ENCODE results near the gene RNF141. TPM values are rescaled to one million over a fixed set of nuclear protein-coding genes. Genes with fewer than 3 reads are reported as not detected.

Gene RNF141
- total and polyA plus RNA-seq, 3 experiments from 2014 or later = 19.2 to 20.0 (median 19.6) TPM

DNA sequence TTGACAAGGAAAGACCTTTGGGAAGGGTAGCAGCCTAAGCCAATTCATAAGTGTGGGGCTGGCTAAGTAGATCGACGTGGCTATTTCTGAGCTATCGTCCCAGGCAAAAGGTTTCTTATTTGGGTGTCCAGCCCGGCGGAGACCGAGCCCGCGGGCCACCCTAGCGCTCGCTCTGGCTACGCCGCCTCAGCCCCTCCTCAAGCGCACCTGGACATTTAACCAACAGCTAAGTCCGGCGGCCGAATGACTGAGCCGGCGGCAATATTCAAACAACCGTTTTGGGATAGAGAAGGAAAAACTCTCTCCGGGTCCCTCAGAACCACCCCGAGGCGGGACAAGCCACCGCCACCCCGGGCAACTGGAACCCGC lies 457 bp downstream of the RNF141 start:
- Histone ChIP-seq H3K9me3 (ENCODE audit: low read length) (no peaks in the 10 kb centered on the region), H3K36me3 (ENCODE audit: insufficient read depth, low read length) (no peaks in the 10 kb centered on the region), H3K4me1 (ENCODE audit: insufficient read depth, low read length) (peaks cover 15% of the 10 kb centered on the region), H3K27ac (ENCODE audit: low read depth, low read length) (peak overlapping the region; percentile 80), H3K4me3 (ENCODE audit: low read length) (peak overlapping the region; percentile 76), H3K27me3 (ENCODE audit: insufficient read depth, low read length, poor library complexity, severe bottlenecking) (no peaks in the 10 kb centered on the region)
- ChIA-PET POLR2A (interaction anchor here (0.9 to 2.1 kb wide), 7 partner anchors 8 to 268 kb away, joined by 3 to 9 read pairs (median 4); partner anchors contain the start of genes CTR9 and EIF4G2), CTCF (interaction anchor here (0.7 to 3.2 kb wide), 37 partner anchors 9 to 237 kb away, joined by 3 to 27 read pairs (median 4); partner anchors contain the start of gene AMPD3)
- peaks cover 2 to 3% of the 10 kb centered on the region in 2 donors for H3K27me3 Mint-ChIP-seq
- peaks cover 0 to 3% (median 2%) of the 10 kb centered on the region in 3 donors for H3K36me3 Mint-ChIP-seq
- H3K4me1 Mint-ChIP-seq = peaks cover 20 to 36% (median 25%) of the 10 kb centered on the region in 3 donors
- DNase-seq = no peak
- H3K9me3 Mint-ChIP-seq = no peaks in the 10 kb centered on the region
- peak overlapping the region; percentile 87 to 96 (median 90) for H3K4me3 Mint-ChIP-seq
- peak overlapping the region; percentile 78 to 96 (median 92) for H3K27ac Mint-ChIP-seq

DNA sequence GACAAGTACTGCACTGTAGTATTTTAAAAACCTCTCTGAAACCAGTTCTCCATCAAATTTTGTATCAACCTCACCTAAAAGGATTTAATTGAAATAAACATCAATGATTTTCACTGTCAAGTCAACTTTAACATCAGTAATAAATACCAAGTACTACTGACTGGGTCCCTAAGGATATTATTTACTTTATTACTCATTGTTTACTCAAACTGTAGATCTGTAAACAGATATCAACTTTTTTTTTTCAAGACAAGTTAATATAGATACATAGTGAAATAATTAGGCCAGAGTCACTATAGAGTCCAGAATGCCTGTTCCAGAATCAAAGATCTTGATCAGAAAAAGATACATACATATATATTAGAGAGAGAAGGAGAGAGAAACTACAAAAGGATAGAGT lies 1.6 kb downstream of the RNF141 start:
- Histone ChIP-seq H3K36me3 (ENCODE audit: insufficient read depth, low read length) (no peaks in the 10 kb centered on the region), H3K9me3 (ENCODE audit: low read length) (no peaks in the 10 kb centered on the region), H3K27ac (ENCODE audit: low read depth, low read length) (no peak overlapping the region), H3K4me1 (ENCODE audit: insufficient read depth, low read length) (peaks cover 15% of the 10 kb centered on the region), H3K4me3 (ENCODE audit: low read length) (no peak overlapping the region), H3K27me3 (ENCODE audit: insufficient read depth, low read length, poor library complexity, severe bottlenecking) (no peaks in the 10 kb centered on the region)
- peaks cover 0 to 3% (median 2%) of the 10 kb centered on the region in 3 donors for H3K36me3 Mint-ChIP-seq
- H3K27me3 Mint-ChIP-seq = peaks cover 2 to 3% of the 10 kb centered on the region in 2 donors
- no peaks in the 10 kb centered on the region for H3K9me3 Mint-ChIP-seq
- H3K4me3 Mint-ChIP-seq = peak overlapping the region; percentile 87 to 96 (median 90)
- ChIA-PET CTCF (interaction anchor here (2.3 kb wide), 1 partner anchor 198 kb away, joined by 9 read pairs; no protein-coding TSS in a partner anchor), POLR2A (no interaction called here)
- DNase-seq = no peak
- H3K27ac Mint-ChIP-seq = peak overlapping the region in 6 of 8 donors; percentile 23 to 96 (median 86)
- peaks cover 20 to 36% (median 25%) of the 10 kb centered on the region in 3 donors for H3K4me1 Mint-ChIP-seq

DNA sequence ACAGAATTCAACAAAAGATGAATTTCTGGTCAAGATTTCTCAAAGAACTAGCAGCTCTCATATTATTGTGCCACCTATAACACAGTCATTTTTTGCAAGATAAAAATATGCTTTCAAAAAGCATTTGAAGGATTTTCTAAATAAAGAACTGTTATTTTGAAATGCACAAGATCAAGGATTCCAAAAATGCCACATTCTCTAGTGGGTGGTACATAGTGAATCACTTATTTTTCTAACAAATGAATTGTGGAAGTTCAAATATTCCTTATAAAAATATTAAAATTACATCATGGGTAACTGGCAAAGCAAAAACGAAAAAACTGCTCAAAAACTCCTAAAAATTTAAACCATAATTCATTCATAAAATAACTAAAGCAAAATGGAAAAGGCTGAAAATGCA lies 2.1 kb downstream of the RNF141 start:
- Mint-ChIP-seq H3K27me3 (peaks cover 0 to 2% of the 10 kb centered on the region in 2 donors), H3K27ac (no peak overlapping the region), H3K4me3 (peak overlapping the region in 1 of 7 donors; percentile 7), H3K9me3 (no peaks in the 10 kb centered on the region), H3K36me3 (peaks cover 0 to 6% (median 3%) of the 10 kb centered on the region in 3 donors), H3K4me1 (peaks cover 20 to 36% (median 25%) of the 10 kb centered on the region in 3 donors)
- H3K27ac ChIP-seq (ENCODE audit: low read depth, low read length) = no peak overlapping the region
- no peak overlapping the region for H3K4me3 ChIP-seq (ENCODE audit: low read length)
- H3K9me3 ChIP-seq (ENCODE audit: low read length) = no peaks in the 10 kb centered on the region
- DNase-seq = no peak
- ChIA-PET CTCF (no interaction called here), POLR2A (no interaction called here)
- H3K27me3 ChIP-seq (ENCODE audit: insufficient read depth, low read length, poor library complexity, severe bottlenecking) = no peaks in the 10 kb centered on the region
- peaks cover 15% of the 10 kb centered on the region for H3K4me1 ChIP-seq (ENCODE audit: insufficient read depth, low read length)
- no peaks in the 10 kb centered on the region for H3K36me3 ChIP-seq (ENCODE audit: insufficient read depth, low read length)

DNA sequence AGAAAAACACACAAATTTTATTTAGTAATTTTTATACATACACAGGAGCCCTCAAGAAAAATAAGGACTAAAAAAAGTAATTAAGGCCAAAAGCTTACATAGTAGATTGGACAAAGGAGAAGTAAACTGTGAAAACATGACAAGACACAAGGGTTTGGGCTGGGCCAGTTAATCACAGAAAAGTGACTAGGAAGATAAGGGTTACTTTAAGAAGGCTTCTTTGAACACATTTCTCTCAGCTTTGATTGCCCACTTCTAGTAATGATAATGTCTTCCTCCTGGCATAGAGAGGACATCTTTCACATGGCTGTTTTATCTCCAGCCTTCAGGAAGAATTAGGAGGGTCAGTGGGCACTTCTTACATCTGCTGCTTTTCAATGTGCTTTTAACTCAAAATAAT lies 3.4 kb downstream of the RNF141 start:
- Histone ChIP-seq H3K36me3 (ENCODE audit: insufficient read depth, low read length) (no peaks in the 10 kb centered on the region), H3K4me3 (ENCODE audit: low read length) (no peak overlapping the region), H3K9me3 (ENCODE audit: low read length) (no peaks in the 10 kb centered on the region), H3K27me3 (ENCODE audit: insufficient read depth, low read length, poor library complexity, severe bottlenecking) (no peaks in the 10 kb centered on the region), H3K27ac (ENCODE audit: low read depth, low read length) (no peak overlapping the region), H3K4me1 (ENCODE audit: insufficient read depth, low read length) (peaks cover 15% of the 10 kb centered on the region)
- no peaks in the 10 kb centered on the region for H3K9me3 Mint-ChIP-seq
- H3K36me3 Mint-ChIP-seq = peaks cover 3 to 16% (median 8%) of the 10 kb centered on the region in 3 donors
- peaks cover 0 to 2% of the 10 kb centered on the region in 2 donors for H3K27me3 Mint-ChIP-seq
- H3K4me3 Mint-ChIP-seq = peak overlapping the region in 1 of 7 donors; percentile 34
- H3K4me1 Mint-ChIP-seq = peaks cover 20 to 36% (median 25%) of the 10 kb centered on the region in 3 donors
- H3K27ac Mint-ChIP-seq = peak overlapping the region in 1 of 8 donors; percentile 23
- POLR2A ChIA-PET = no interaction called here
- DNase-seq = no peak
- CTCF ChIA-PET = interaction anchor here (1.2 kb wide), 1 partner anchor 9 kb away, joined by 3 read pairs; no protein-coding TSS in a partner anchor

DNA sequence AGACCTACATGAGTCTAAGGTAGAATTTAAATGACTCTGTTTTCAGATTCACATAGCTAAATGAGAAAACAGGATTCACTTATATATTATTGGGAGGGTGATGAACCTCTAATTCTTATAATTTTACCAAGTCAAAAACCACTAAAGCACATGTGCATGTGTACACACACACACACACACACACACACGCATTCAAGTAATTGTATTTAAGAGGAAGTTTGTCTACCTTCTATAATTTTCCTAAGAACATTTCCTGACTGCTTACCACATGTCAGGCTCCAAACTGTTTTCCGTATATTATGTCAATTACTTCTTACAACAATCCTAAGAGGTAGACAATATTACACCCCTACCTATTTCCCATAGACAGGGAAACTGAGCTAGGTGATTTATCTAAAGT lies 6.7 kb downstream of the RNF141 start:
- no peaks in the 10 kb centered on the region for H3K27me3 Mint-ChIP-seq
- H3K36me3 ChIP-seq (ENCODE audit: insufficient read depth, low read length) = peaks cover 7% of the 10 kb centered on the region
- no peak overlapping the region for H3K4me3 Mint-ChIP-seq
- peaks cover 3 to 36% (median 16%) of the 10 kb centered on the region in 3 donors for H3K36me3 Mint-ChIP-seq
- ChIA-PET POLR2A (no interaction called here), CTCF (no interaction called here)
- no peaks in the 10 kb centered on the region for H3K4me1 ChIP-seq (ENCODE audit: insufficient read depth, low read length)
- no peak for DNase-seq
- no peak overlapping the region for H3K27ac ChIP-seq (ENCODE audit: low read depth, low read length)
- H3K4me1 Mint-ChIP-seq = peaks cover 5 to 17% (median 6%) of the 10 kb centered on the region in 3 donors
- no peaks in the 10 kb centered on the region for H3K9me3 ChIP-seq (ENCODE audit: low read length)
- H3K27ac Mint-ChIP-seq = no peak overlapping the region
- H3K9me3 Mint-ChIP-seq = no peaks in the 10 kb centered on the region
- H3K27me3 ChIP-seq (ENCODE audit: insufficient read depth, low read length, poor library complexity, severe bottlenecking) = no peaks in the 10 kb centered on the region
- H3K4me3 ChIP-seq (ENCODE audit: low read length) = no peak overlapping the region

DNA sequence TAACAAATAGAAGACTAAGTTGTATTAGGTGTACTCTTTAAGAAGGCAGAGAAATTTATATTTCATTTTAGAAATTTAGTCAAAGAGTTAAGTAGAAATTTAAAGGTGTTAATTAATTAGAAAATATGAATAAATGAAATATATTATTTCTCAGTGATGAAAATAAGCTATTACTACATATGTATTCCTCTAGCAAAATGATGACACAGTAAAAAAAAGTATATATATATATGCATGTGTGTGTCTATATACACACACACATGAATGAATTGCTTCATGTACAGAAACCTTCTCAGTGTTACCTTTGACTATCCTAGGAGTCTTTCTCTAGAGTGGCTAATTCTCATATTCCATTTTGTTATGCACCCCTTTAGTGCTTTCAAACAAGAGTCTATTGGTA lies 7.7 kb downstream of the RNF141 start:
- H3K9me3 Mint-ChIP-seq = no peaks in the 10 kb centered on the region
- no peak overlapping the region for H3K27ac Mint-ChIP-seq

DNA sequence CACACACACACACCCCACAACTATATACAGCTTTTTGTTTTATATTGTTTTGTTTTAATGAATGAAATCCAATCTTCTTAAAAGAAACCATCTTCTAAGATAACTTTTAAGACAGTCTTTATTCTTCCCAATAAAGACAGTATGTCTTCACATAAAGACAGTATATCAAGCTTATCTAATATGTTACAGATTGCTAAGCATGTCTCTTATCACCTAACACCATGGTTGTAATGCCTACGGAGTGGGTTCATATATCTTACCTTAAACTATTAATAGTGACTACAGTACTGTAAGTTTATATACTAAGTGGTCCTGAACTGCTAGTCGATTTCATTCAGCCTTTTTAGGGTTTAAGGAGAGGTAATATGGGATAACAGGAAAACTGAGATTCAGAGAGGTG lies 8.5 kb downstream of the RNF141 start:
- no peaks in the 10 kb centered on the region for H3K9me3 ChIP-seq (ENCODE audit: low read length)
- POLR2A ChIA-PET = interaction anchor here (1.5 kb wide), 1 partner anchor 8 kb away, joined by 4 read pairs; the partner anchor contains the start of gene RNF141
- Mint-ChIP-seq H3K27ac (no peak overlapping the region), H3K36me3 (peaks cover 5 to 51% (median 23%) of the 10 kb centered on the region in 3 donors), H3K9me3 (no peaks in the 10 kb centered on the region), H3K4me1 (peaks cover 4 to 13% (median 6%) of the 10 kb centered on the region in 3 donors), H3K27me3 (no peaks in the 10 kb centered on the region), H3K4me3 (no peak overlapping the region)
- H3K4me1 ChIP-seq (ENCODE audit: insufficient read depth, low read length) = no peaks in the 10 kb centered on the region
- H3K4me3 ChIP-seq (ENCODE audit: low read length) = no peak overlapping the region
- no peak overlapping the region for H3K27ac ChIP-seq (ENCODE audit: low read depth, low read length)
- CTCF ChIA-PET = interaction anchor here (1.1 to 3.9 kb wide), 2 partner anchors 9 to 17 kb away, joined by 3 to 27 read pairs; partner anchors contain the start of gene RNF141
- peaks cover 16% of the 10 kb centered on the region for H3K36me3 ChIP-seq (ENCODE audit: insufficient read depth, low read length)
- no peaks in the 10 kb centered on the region for H3K27me3 ChIP-seq (ENCODE audit: insufficient read depth, low read length, poor library complexity, severe bottlenecking)
- no peak for DNase-seq

More for the DNA sequence above, 7.7 kb downstream of the RNF141 start:
- peaks cover 14% of the 10 kb centered on the region for H3K36me3 ChIP-seq (ENCODE audit: insufficient read depth, low read length)
- no peaks in the 10 kb centered on the region for H3K4me1 ChIP-seq (ENCODE audit: insufficient read depth, low read length)
- Mint-ChIP-seq H3K4me3 (no peak overlapping the region), H3K27me3 (no peaks in the 10 kb centered on the region), H3K36me3 (peaks cover 3 to 46% (median 22%) of the 10 kb centered on the region in 3 donors), H3K4me1 (peaks cover 4 to 12% (median 5%) of the 10 kb centered on the region in 3 donors)
- H3K27ac ChIP-seq (ENCODE audit: low read depth, low read length) = no peak overlapping the region
- H3K4me3 ChIP-seq (ENCODE audit: low read length) = no peak overlapping the region
- no peak for DNase-seq
- ChIA-PET CTCF (interaction anchor here (3.9 kb wide), 1 partner anchor 8 kb away, joined by 27 read pairs; the partner anchor contains the start of gene RNF141), POLR2A (interaction anchor here (1.5 kb wide), 1 partner anchor 8 kb away, joined by 4 read pairs; the partner anchor contains the start of gene RNF141)
- no peaks in the 10 kb centered on the region for H3K27me3 ChIP-seq (ENCODE audit: insufficient read depth, low read length, poor library complexity, severe bottlenecking)
- no peaks in the 10 kb centered on the region for H3K9me3 ChIP-seq (ENCODE audit: low read length)

DNA sequence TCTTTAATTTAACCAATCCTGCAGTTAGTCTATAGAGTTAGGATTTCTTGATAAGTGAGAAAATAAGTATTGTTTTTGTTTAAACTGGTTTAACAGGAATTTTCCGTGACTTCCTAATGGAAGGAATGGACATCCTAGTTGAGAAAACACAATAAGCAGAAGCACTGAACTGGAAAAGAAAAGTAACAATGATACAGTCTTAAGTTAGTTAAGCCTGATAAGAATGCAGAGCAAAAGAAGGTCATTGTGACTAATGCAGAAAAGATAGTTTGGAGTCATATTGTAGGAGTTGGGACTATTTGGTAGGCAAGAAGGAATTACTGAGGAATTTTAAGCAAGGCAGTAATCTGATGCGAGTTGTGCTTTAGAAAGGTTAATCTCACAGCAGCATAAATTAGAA lies 11.7 kb downstream of the RNF141 start:
- Histone ChIP-seq H3K27me3 (ENCODE audit: insufficient read depth, low read length, poor library complexity, severe bottlenecking) (no peaks in the 10 kb centered on the region), H3K4me3 (ENCODE audit: low read length) (no peak overlapping the region), H3K4me1 (ENCODE audit: insufficient read depth, low read length) (no peaks in the 10 kb centered on the region), H3K27ac (ENCODE audit: low read depth, low read length) (no peak overlapping the region), H3K9me3 (ENCODE audit: low read length) (no peaks in the 10 kb centered on the region), H3K36me3 (ENCODE audit: insufficient read depth, low read length) (peaks cover 22% of the 10 kb centered on the region)
- H3K4me3 Mint-ChIP-seq = no peak overlapping the region
- peaks cover 2 to 8% (median 8%) of the 10 kb centered on the region in 3 donors for H3K4me1 Mint-ChIP-seq
- no peak for DNase-seq
- no peaks in the 10 kb centered on the region for H3K9me3 Mint-ChIP-seq
- CTCF ChIA-PET = interaction anchor here (2.3 kb wide), 1 partner anchor 11 kb away, joined by 8 read pairs; the partner anchor contains the start of gene RNF141
- peaks cover 11 to 75% (median 31%) of the 10 kb centered on the region in 3 donors for H3K36me3 Mint-ChIP-seq
- H3K27ac Mint-ChIP-seq = peak overlapping the region in 1 of 8 donors; percentile 40
- H3K27me3 Mint-ChIP-seq = no peaks in the 10 kb centered on the region
- POLR2A ChIA-PET = no interaction called here

Measured in CD8-positive, alpha-beta memory T cell (primary cell).